ENCODE measurements around the gene CHMP3.

The CHMP3 gene

GRCh38 chr2:86562922-86563649 lies at the start of gene CHMP3:
Gene CHMP3, minus strand, starts transcription at chr2:86563443. Its CDS starts 95 bp downstream, at chr2:86563348.
- peak within 1 kb of the TSS; percentile 99 for H3K27ac ChIP-seq
- TF ChIP-seq CTCF (conservative IDR thresholded peaks at IDR 0.05) = no peak

GRCh38 chr2:86610871-86611270 lies 47.6 kb upstream of the CHMP3 start:
- TF ChIP-seq CTCF (conservative IDR thresholded peaks at IDR 0.05) = no peak
- H3K27ac ChIP-seq = no peak overlapping the region

- no peak for TF ChIP-seq CTCF (conservative IDR thresholded peaks at IDR 0.05)
- no peak overlapping the region for H3K27ac ChIP-seq
These were observed 45.7 kb upstream of the CHMP3 start for GRCh38 chr2:86608832-86609410.

- TF ChIP-seq CTCF (conservative IDR thresholded peaks at IDR 0.05) = no peak
- no peak overlapping the region for H3K27ac ChIP-seq
These were observed 40.7 kb upstream of the CHMP3 start for GRCh38 chr2:86603905-86604304.

- H3K27ac ChIP-seq = no peak overlapping the region
- TF ChIP-seq CTCF (conservative IDR thresholded peaks at IDR 0.05) = no peak
These were observed 35.7 kb upstream of the CHMP3 start for GRCh38 chr2:86598966-86599365.

- TF ChIP-seq CTCF (conservative IDR thresholded peaks at IDR 0.05) = no peak
- no peak overlapping the region for H3K27ac ChIP-seq
These were observed 32.9 kb upstream of the CHMP3 start for GRCh38 chr2:86596118-86596517.

- H3K27ac ChIP-seq = no peak overlapping the region
- TF ChIP-seq CTCF (conservative IDR thresholded peaks at IDR 0.05) = no peak
These were observed 30.0 kb upstream of the CHMP3 start for GRCh38 chr2:86593266-86593665.
